Fibroblast of villous mesenchyme (primary cell): Measurements from ENCODE around the gene CYB5R4. TPM values are rescaled to one million over a fixed set of nuclear protein-coding genes. Genes with fewer than 3 reads are reported as not detected.
A peak's percentile ranks its signal among the peaks of the same experiment; 100 is the strongest.

Experiments
- DNase-seq: peaks from one replicate; pipeline ENCODE4 v3.0.0-alpha.2; 2010; ENCODE audit warnings: low read depth
- H3K4me3 ChIP-seq: 2 replicates; pipeline ENCODE4 v1.5.1; 2011; ENCODE audit warnings: low read depth, mild to moderate bottlenecking, low read length
- CTCF ChIP-seq: IDR thresholded peaks from 2 replicates; pipeline ENCODE4 v1.5.1; 2012; ENCODE audit warnings: low read depth, mild to moderate bottlenecking, low read length; ENCODE audit not compliant: insufficient read depth
- total RNA-seq: library from RNA; depleted of rRNA; stranded (reverse); fragments of >200 nt; gene quantifications from 2 replicates; pipeline ENCODE4 v1.2.3, GENCODE V29; 2012

The CYB5R4 gene
- total RNA-seq = 4.8 and 9.9 TPM in 2 replicates

GRCh38 chr6:83859410-83860358, at the start of gene CYB5R4:
Gene CYB5R4 (plus strand): TSS chr6:83859689. CDS start chr6:83859783, 94 bp downstream.
- peak within 1 kb of the TSS; percentile 90 for H3K4me3 ChIP-seq
- peak; percentile 95 for DNase-seq
- peak; percentile 46 for TF ChIP-seq CTCF

GRCh38 chr6:83812595-83812994, 46.9 kb upstream of the CYB5R4 start:
- no peak for DNase-seq
- no peak overlapping the region for H3K4me3 ChIP-seq
- no peak for TF ChIP-seq CTCF

GRCh38 chr6:83815631-83816272, 43.7 kb upstream of the CYB5R4 start:
- H3K4me3 ChIP-seq = no peak overlapping the region
- DNase-seq = peak; percentile 55
- no peak for TF ChIP-seq CTCF

GRCh38 chr6:83822629-83823169, 36.8 kb upstream of the CYB5R4 start:
- no peak overlapping the region for H3K4me3 ChIP-seq
- DNase-seq = no peak
- TF ChIP-seq CTCF = no peak

GRCh38 chr6:83824388-83824801, 35.1 kb upstream of the CYB5R4 start:
- DNase-seq = peak; percentile 82
- TF ChIP-seq CTCF = no peak
- H3K4me3 ChIP-seq = no peak overlapping the region

- H3K4me3 ChIP-seq = no peak overlapping the region
- no peak for TF ChIP-seq CTCF
- DNase-seq = no peak
Observed at GRCh38 chr6:83824831-83825230, 34.7 kb upstream of the CYB5R4 start.
